Small intestine (tissue), 7 donors: ENCODE measurements around the gene GFOD2. TPM values are rescaled to one million over a fixed set of nuclear protein-coding genes. Genes with fewer than 3 reads are reported as not detected.

ENCODE experiments used
- DNase-seq, 2 donors: peaks; one replicate each; pipeline versions ENCODE4 v3.0.0 to v3.0.0-alpha.2; 2013
- FAIRE-seq: peaks from 2 replicates; lab custom pipeline; 2012; peaks lifted over from hg19 to GRCh38; lab: Jason Lieb, UNC
- H3K27ac ChIP-seq, 3 donors: one replicate each; pipeline ENCODE4 v1.5.1; 2013; ENCODE audit warnings: low read length in 2 of 3, mild to moderate bottlenecking in 2 of 3, control low read depth in 1 of 3, inconsistent platforms in 1 of 3, low read depth in 1 of 3, moderate library complexity in 1 of 3
- H3K27me3 ChIP-seq, 3 donors: one replicate each; pipeline ENCODE4 v1.6.1; 2013; ENCODE audit warnings: low read length in 3 of 3, inconsistent platforms in 1 of 3; ENCODE audit not compliant: control insufficient read depth in 3 of 3, insufficient read depth in 3 of 3
- H3K36me3 ChIP-seq, 3 donors: one replicate each; pipeline ENCODE4 v1.6.1; 2013; ENCODE audit warnings: low read length in 3 of 3, inconsistent platforms in 1 of 3, low read depth in 1 of 3, mild to moderate bottlenecking in 1 of 3, moderate library complexity in 1 of 3; ENCODE audit not compliant: control insufficient read depth in 3 of 3, insufficient read depth in 2 of 3
- H3K4me1 ChIP-seq, 3 donors: one replicate each; pipeline ENCODE4 v1.6.1; 2013; ENCODE audit warnings: low read length in 2 of 3, inconsistent platforms in 1 of 3, low read depth in 1 of 3, mild to moderate bottlenecking in 1 of 3, moderate library complexity in 1 of 3; ENCODE audit not compliant: control insufficient read depth in 3 of 3, insufficient read depth in 2 of 3
- H3K4me3 ChIP-seq, 3 donors: one replicate each; pipeline ENCODE4 v1.5.1; 2013; ENCODE audit warnings: low read length in 3 of 3, control low read depth in 1 of 3, inconsistent platforms in 1 of 3, low read depth in 1 of 3, mild to moderate bottlenecking in 1 of 3, moderate library complexity in 1 of 3
- H3K9me3 ChIP-seq, 2 donors: one replicate each; pipeline ENCODE4 v1.6.1; 2013; ENCODE audit warnings: low read depth in 1 of 2, low read length in 1 of 2; ENCODE audit not compliant: control insufficient read depth in 2 of 2, insufficient read depth in 1 of 2
- WGBS, 3 donors: extraction: QIAGEN DNeasy Blood & Tissue Kit; methylation state at CpG; one replicate each; pipeline ENCODE4 v1.1.7; 2013; 5-methylcytosine and 5-hydroxymethylcytosine counted together
- polyA plus RNA-seq, 4 donors: library from polyadenylated mRNA; stranded (reverse) in 3 of 4; unstranded in 1 of 4; fragments of 200-250 nt in 3 of 4; fragments of 120-200 nt in 1 of 4; gene quantifications; one replicate each; pipeline versions ENCODE4 v1.2.1 to v1.2.3, GENCODE V29; 2013
- donor health status: healthy with polysubstance abuse.
- donor health status: control.
- donor health status: control.
- donor health status: Bipolar disorder and iron deficiency.
- donor health status: healthy.

GFOD2 gene
- polyA plus RNA-seq, 4 donors = 4.8 to 28.6 (median 12.0) TPM

- 84 to 85% (median 85%) methylated on average over 9 of the region's 9 CpGs for WGBS, 3 donors
- H3K27ac ChIP-seq = no peak overlapping the region
- H3K36me3 ChIP-seq = peaks cover 0 to 27% (median 2%) of the 10 kb centered on the region in 3 donors
- no peak overlapping the region for H3K4me3 ChIP-seq
- peaks cover 0 to 17% (median 0%) of the 10 kb centered on the region in 3 donors for H3K4me1 ChIP-seq
- no peak for DNase-seq
- H3K27me3 ChIP-seq = peaks cover 0 to 36% (median 6%) of the 10 kb centered on the region in 3 donors
- no peak for FAIRE-seq
- peaks cover 0 to 3% of the 10 kb centered on the region in 2 donors for H3K9me3 ChIP-seq
These were observed 62.6 kb downstream of the GFOD2 start for GRCh38 chr16:67656344-67657016.

- Histone ChIP-seq H3K9me3 (peaks cover 0 to 3% of the 10 kb centered on the region in 2 donors), H3K4me1 (peaks cover 0 to 12% (median 0%) of the 10 kb centered on the region in 3 donors), H3K4me3 (no peak overlapping the region), H3K27ac (no peak overlapping the region), H3K36me3 (peaks cover 0 to 27% (median 2%) of the 10 kb centered on the region in 3 donors), H3K27me3 (peaks cover 0 to 47% (median 6%) of the 10 kb centered on the region in 3 donors)
- WGBS, 3 donors = 62 to 73% (median 67%) methylated on average over 4 of the region's 4 CpGs
- DNase-seq (no peak), FAIRE-seq (no peak)
These were observed 63.8 kb downstream of the GFOD2 start for GRCh38 chr16:67655363-67655762.

DNA sequence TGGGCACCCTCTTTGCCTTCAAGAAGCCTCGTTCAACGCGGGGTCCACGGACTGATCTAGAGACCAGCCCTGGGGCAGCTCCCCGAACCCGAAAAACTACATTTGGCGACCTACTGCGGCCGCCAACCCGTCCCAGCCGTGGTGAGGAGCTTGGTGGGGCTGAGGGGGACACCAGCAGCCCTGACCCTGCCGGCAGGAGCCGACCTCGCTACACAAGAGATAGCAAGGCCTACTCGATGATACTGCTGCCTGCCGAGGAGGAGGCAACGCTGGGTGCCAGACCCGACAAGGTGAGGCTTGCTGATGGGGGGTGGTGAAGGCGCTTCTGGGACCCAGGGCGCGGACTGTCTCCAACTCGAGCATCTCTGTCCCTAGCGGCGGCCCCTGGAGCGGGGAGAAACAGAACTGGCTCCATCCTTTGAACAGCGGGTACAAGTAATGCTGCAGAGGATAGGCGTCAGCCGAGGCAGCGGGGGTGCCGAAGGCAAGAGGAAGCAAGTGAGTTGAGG is 64.7 kb downstream of the GFOD2 start:
- H3K4me1 ChIP-seq = peaks cover 0 to 16% (median 0%) of the 10 kb centered on the region in 3 donors
- FAIRE-seq = no peak
- 55 to 63% (median 61%) methylated on average over 30 of the region's 30 CpGs for WGBS, 3 donors
- no peak overlapping the region for H3K4me3 ChIP-seq
- H3K36me3 ChIP-seq = peaks cover 0 to 27% (median 2%) of the 10 kb centered on the region in 3 donors
- peaks cover 0 to 56% (median 13%) of the 10 kb centered on the region in 3 donors for H3K27me3 ChIP-seq
- H3K9me3 ChIP-seq = peaks cover 0 to 3% of the 10 kb centered on the region in 2 donors
- no peak for DNase-seq
- no peak overlapping the region for H3K27ac ChIP-seq

DNA sequence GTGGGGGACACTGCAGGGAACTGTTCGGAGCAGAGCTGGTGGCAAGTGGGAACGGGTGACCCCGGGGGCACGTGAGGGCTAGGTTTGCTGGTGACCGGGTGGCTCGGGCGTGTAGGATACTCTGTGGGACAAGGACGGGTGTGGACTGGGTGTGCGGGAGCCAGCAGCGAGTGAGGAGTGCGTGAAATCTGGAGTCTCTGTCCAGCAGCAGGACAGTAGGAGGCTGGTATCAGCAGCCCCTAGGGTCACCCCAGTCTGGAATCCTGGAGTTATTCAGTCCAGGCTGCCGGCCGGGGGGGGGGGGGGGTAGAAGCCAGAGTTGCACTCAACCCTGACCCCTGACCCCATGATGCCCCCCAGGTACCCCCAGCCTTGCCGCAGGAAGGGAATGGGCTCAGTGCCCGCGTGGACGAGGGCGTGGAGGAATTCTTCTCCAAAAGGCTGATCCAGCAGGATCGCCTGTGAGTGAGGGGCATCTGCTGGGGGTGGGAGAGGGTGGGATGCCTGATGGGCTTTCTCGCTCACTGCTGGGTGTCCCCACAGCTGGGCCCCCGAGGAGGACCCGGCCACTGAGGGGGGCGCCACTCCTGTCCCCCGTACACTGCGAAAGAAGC is 65.2 kb downstream of the GFOD2 start:
- H3K4me1 ChIP-seq = peaks cover 0 to 11% (median 0%) of the 10 kb centered on the region in 3 donors
- no peak for FAIRE-seq
- peaks cover 0 to 24% (median 2%) of the 10 kb centered on the region in 3 donors for H3K36me3 ChIP-seq
- H3K9me3 ChIP-seq = peaks cover 0 to 3% of the 10 kb centered on the region in 2 donors
- WGBS, 3 donors = 25 to 46% (median 40%) methylated on average over 23 to 25 of the region's 25 CpGs
- no peak overlapping the region for H3K27ac ChIP-seq
- no peak overlapping the region for H3K4me3 ChIP-seq
- peaks cover 0 to 62% (median 13%) of the 10 kb centered on the region in 3 donors for H3K27me3 ChIP-seq
- DNase-seq = no peak

- peaks cover 0 to 18% (median 2%) of the 10 kb centered on the region in 3 donors for H3K36me3 ChIP-seq
- FAIRE-seq (no peak), DNase-seq (no peak)
- peaks cover 0 to 3% of the 10 kb centered on the region in 2 donors for H3K9me3 ChIP-seq
- peaks cover 0 to 68% (median 13%) of the 10 kb centered on the region in 3 donors for H3K27me3 ChIP-seq
- peaks cover 0 to 8% (median 0%) of the 10 kb centered on the region in 3 donors for H3K4me1 ChIP-seq
- no peak overlapping the region for H3K27ac ChIP-seq
- peak overlapping the region in 2 of 3 donors; percentile 25 to 45 for H3K4me3 ChIP-seq
- 13 to 35% (median 28%) methylated on average over 43 to 68 of the region's 68 CpGs for WGBS, 3 donors
These were observed 65.9 kb downstream of the GFOD2 start for GRCh38 chr16:67653128-67653788.

- FAIRE-seq = no peak
- Histone ChIP-seq H3K36me3 (peaks cover 0 to 12% (median 2%) of the 10 kb centered on the region in 3 donors), H3K9me3 (peaks cover 0 to 3% of the 10 kb centered on the region in 2 donors), H3K27ac (no peak overlapping the region), H3K4me3 (peak overlapping the region in 1 of 3 donors; percentile 45), H3K27me3 (peaks cover 2 to 74% (median 13%) of the 10 kb centered on the region in 3 donors), H3K4me1 (peaks cover 0 to 8% (median 0%) of the 10 kb centered on the region in 3 donors)
- peak in 1 of 2 donors; percentile 47 for DNase-seq
- WGBS, 3 donors = 22 to 29% (median 23%) methylated on average over 13 to 59 of the region's 59 CpGs
These were observed 66.5 kb downstream of the GFOD2 start for GRCh38 chr16:67652578-67653127.

GRCh38 chr16:67651847-67652246 is 67.3 kb downstream of the GFOD2 start:
- H3K36me3 ChIP-seq = peaks cover 0 to 4% (median 0%) of the 10 kb centered on the region in 3 donors
- no peak for DNase-seq
- H3K27me3 ChIP-seq = peaks cover 4 to 82% (median 13%) of the 10 kb centered on the region in 3 donors
- H3K9me3 ChIP-seq = peaks cover 0 to 3% of the 10 kb centered on the region in 2 donors
- 83 to 90% (median 87%) methylated on average over 4 of the region's 4 CpGs for WGBS, 3 donors
- no peak overlapping the region for H3K4me3 ChIP-seq
- no peak for FAIRE-seq
- no peak overlapping the region for H3K27ac ChIP-seq
- peaks cover 0 to 8% (median 0%) of the 10 kb centered on the region in 3 donors for H3K4me1 ChIP-seq
